GM12878 (cell line): ENCODE measurements around the gene ZNF302. TPM values are rescaled to one million over a fixed set of nuclear protein-coding genes. Genes with fewer than 3 reads are reported as not detected.

Source experiments
- ATAC-seq: fragments of 200-7000 bp; cut with Tn5 transposase; 3 replicates; pipeline ENCODE4 v1.9.1; 2020; ENCODE audit warnings: mild to moderate bottlenecking, moderate library complexity
- BruUV-seq: library from RNA; stranded (reverse); fragments of 400-500 nt; replicated peaks from 2 replicates; lab custom pipeline; 2021; lab: Mats Ljungman, UMichigan
- CTCF ChIA-PET: fragments of 300-600 bp; sonication (Branson Sonifier 250); formaldehyde crosslinking; extraction: SDS; loops from one replicate; lab custom pipeline; 2021; ENCODE audit warnings: inconsistent platforms; lab: Yijun Ruan, JAX
- POLR2A ChIA-PET: fragments of 350-600 bp; formaldehyde crosslinking; extraction: SDS; loops from one replicate; lab custom pipeline; 2021; ENCODE audit warnings: inconsistent platforms; lab: Charles Lee
- RAD21 ChIA-PET: fragments of 300-600 bp; sonication (Branson Sonifier 250); formaldehyde crosslinking; loops from one replicate; lab custom pipeline; 2023; ENCODE audit warnings: antibody characterized with exemption; ENCODE audit not compliant: unreplicated experiment; lab: Charles Lee
- SMC1A ChIA-PET: fragments of 300-600 bp; sonication (Branson Sonifier 250); formaldehyde crosslinking; loops from one replicate; lab custom pipeline; 2023; ENCODE audit not compliant: unreplicated experiment, uncharacterized antibody; lab: Charles Lee
- DNase-seq: peaks from one replicate; pipeline ENCODE4 v3.0.0-alpha.2; 2011; ENCODE audit warnings: low read depth, low spot score
- FAIRE-seq: peaks from 3 replicates; lab custom pipeline; 2011; peaks lifted over from hg19 to GRCh38; lab: Jason Lieb, UNC
- H2AFZ ChIP-seq: 2 replicates; pipeline ENCODE4 v1.6.0; 2011; ENCODE audit warnings: low read depth, low read length, control low read depth; ENCODE audit not compliant: control insufficient read depth
- H3K27ac ChIP-seq: 2 replicates; pipeline ENCODE4 v1.5.1; 2011; ENCODE audit warnings: control low read depth; ENCODE audit not compliant: control insufficient read depth, insufficient read depth
- H3K27me3 ChIP-seq, 2 experiments: replicated peaks in 1 of 2; 2 replicates each; pipeline versions ENCODE4 v1.6.0 to v1.6.1; 2011; ENCODE audit warnings: low read length in 1 of 2; ENCODE audit not compliant: control insufficient read depth in 2 of 2, insufficient read depth in 2 of 2
- H3K36me3 ChIP-seq, 2 experiments: 2 replicates each; pipeline ENCODE4 v1.5.1; 2011; ENCODE audit warnings: low read length in 1 of 2; ENCODE audit not compliant: control insufficient read depth in 2 of 2, insufficient read depth in 2 of 2
- H3K4me1 ChIP-seq: 2 replicates; pipeline ENCODE4 v1.6.1; 2011; ENCODE audit warnings: mild to moderate bottlenecking, low read length, moderate library complexity, mixed read lengths; ENCODE audit not compliant: control insufficient read depth, insufficient read depth
- H3K4me2 ChIP-seq: 2 replicates; pipeline ENCODE4 v1.6.0; 2011; ENCODE audit warnings: control low read depth; ENCODE audit not compliant: control insufficient read depth, insufficient read depth
- H3K4me3 ChIP-seq: fragments of 200-600 bp; sonication (generic); 2 replicates; pipeline ENCODE4 v1.5.1; 2016
- H3K79me2 ChIP-seq: 2 replicates; pipeline ENCODE4 v1.6.0; 2011; ENCODE audit warnings: low read length; ENCODE audit not compliant: control insufficient read depth, insufficient read depth
- H3K9ac ChIP-seq: 2 replicates; pipeline ENCODE4 v1.8.0; 2011; ENCODE audit warnings: low read length, control low read depth, mixed read lengths; ENCODE audit not compliant: control insufficient read depth, insufficient read depth
- H3K9me3 ChIP-seq: replicated peaks from 3 replicates; pipeline ENCODE4 v1.5.1; 2011; ENCODE audit warnings: mild to moderate bottlenecking, low read length; ENCODE audit not compliant: control insufficient read depth, insufficient read depth
- H4K20me1 ChIP-seq: 2 replicates; pipeline ENCODE4 v1.6.0; 2011; ENCODE audit not compliant: control insufficient read depth, insufficient read depth
- CREB1 ChIP-seq: IDR thresholded peaks from 2 replicates; pipeline ENCODE4 v1.6.1; 2012; ENCODE audit warnings: low read depth, mild to moderate bottlenecking, inconsistent platforms
- FOS ChIP-seq: IDR thresholded peaks from 3 replicates; pipeline ENCODE4 v1.6.1; 2011; ENCODE audit warnings: borderline replicate concordance; ENCODE audit not compliant: insufficient read length; ENCODE audit errors: extremely low read depth
- FOXK2 ChIP-seq: fragments of 450-650 bp; IDR thresholded peaks from 2 replicates; pipeline ENCODE4 v1.6.1; 2017; ENCODE audit warnings: mild to moderate bottlenecking, moderate library complexity
- IKZF1 ChIP-seq: fragments of 450-650 bp; conservative IDR thresholded peaks from 2 replicates; pipeline ENCODE4 v1.6.1; 2017; ENCODE audit warnings: antibody characterized with exemption, mild to moderate bottlenecking
- IKZF2 ChIP-seq, 2 experiments: fragments of 450-650 bp; IDR thresholded peaks; 2 replicates each; pipeline ENCODE4 v1.6.1; 2017; ENCODE audit warnings: mild to moderate bottlenecking in 2 of 2, moderate library complexity in 2 of 2
- NFIC ChIP-seq: IDR thresholded peaks from 2 replicates; pipeline ENCODE4 v1.6.1; 2012; ENCODE audit warnings: low read depth, mild to moderate bottlenecking, inconsistent platforms, low read length, moderate library complexity
- PKNOX1 ChIP-seq: fragments of 450-650 bp; IDR thresholded peaks from 2 replicates; pipeline ENCODE4 v1.6.1; 2016; ENCODE audit warnings: mild to moderate bottlenecking
- RAD21 ChIP-seq: IDR thresholded peaks from 2 replicates; pipeline ENCODE4 v1.6.1; 2011; ENCODE audit warnings: mild to moderate bottlenecking, low read depth, low read length, moderate library complexity; ENCODE audit not compliant: insufficient read depth
- RFX5 ChIP-seq: IDR thresholded peaks from 2 replicates; pipeline ENCODE4 v1.6.1; 2011; ENCODE audit warnings: low read depth, low read length, improper control_type of control experiment
- ZNF687 ChIP-seq: fragments of 450-650 bp; IDR thresholded peaks from 2 replicates; pipeline ENCODE4 v1.6.1; 2017; ENCODE audit warnings: mild to moderate bottlenecking, moderate library complexity
- WGBS: methylation state at CpG from one replicate; pipeline ENCODE4 v1.1.6; 2016; ENCODE audit warnings: low lambda C conversion rate; ENCODE audit not compliant: insufficient replicate concordance, insufficient coverage; ENCODE audit errors: missing lambda C conversion rate; 5-methylcytosine and 5-hydroxymethylcytosine counted together
- in situ Hi-C: fragments of 300-500 bp; cut with MboI; formaldehyde crosslinking; loops from 9 replicates; pipeline ENCODE4 v1.14.3; 2018; ENCODE audit warnings: mixed read lengths
- intact Hi-C: fragments of 100-400 bp; cut with micrococcal nuclease; formaldehyde crosslinking; loops from one replicate; pipeline ENCODE4 v1.14.2; 2022; ENCODE audit not compliant: unreplicated experiment
- polyA plus RNA-seq, 11 experiments: library from polyadenylated mRNA; depleted of rRNA in 4 of 11; unstranded in 6 of 11; stranded (reverse) in 5 of 11; fragments of >200 nt; fragmentation: Nextera tagmentation in 4 of 11; fragmentation: Illumina TruSeq in 1 of 11; extraction: Ambion mirVana in 4 of 11; extraction: Trizol in 1 of 11; gene quantifications; 1 replicate in 1 of 11; 2 replicates in 10 of 11; pipeline versions ENCODE4 v1.2.1 to v1.2.3, GENCODE V29; 2011 to 2016; ENCODE audit warnings: inconsistent platforms in 2 of 11, missing spikeins in 2 of 11, low read depth in 1 of 11
- total RNA-seq, 4 experiments: library from RNA; depleted of rRNA in 3 of 4; stranded (reverse); fragments of >200 nt in 3 of 4; fragmentation: Illumina TruSeq in 1 of 4; extraction: Trizol in 1 of 4; gene quantifications; 2 replicates each; pipeline versions ENCODE4 v1.2.1 to v1.2.3, GENCODE V29; 2013 to 2021
- TF ChIP-seq, protein P1 (sequence below): fragments of 150-350 bp; IDR thresholded peaks from 2 replicates; pipeline ENCODE4 v1.6.1; 2016; ENCODE audit warnings: low read depth, low read length

The ZNF302 gene
- total and polyA plus RNA-seq, 10 of the 15 experiments (the other 5 are each of a cell fraction or from before 2014, with no cell fraction given): 8.4 to 35.4 (median 19.7) TPM

- no peak for TF ChIP-seq IKZF2 (IDR thresholded peaks at IDR 0.05)
- TF ChIP-seq, protein P1, sequence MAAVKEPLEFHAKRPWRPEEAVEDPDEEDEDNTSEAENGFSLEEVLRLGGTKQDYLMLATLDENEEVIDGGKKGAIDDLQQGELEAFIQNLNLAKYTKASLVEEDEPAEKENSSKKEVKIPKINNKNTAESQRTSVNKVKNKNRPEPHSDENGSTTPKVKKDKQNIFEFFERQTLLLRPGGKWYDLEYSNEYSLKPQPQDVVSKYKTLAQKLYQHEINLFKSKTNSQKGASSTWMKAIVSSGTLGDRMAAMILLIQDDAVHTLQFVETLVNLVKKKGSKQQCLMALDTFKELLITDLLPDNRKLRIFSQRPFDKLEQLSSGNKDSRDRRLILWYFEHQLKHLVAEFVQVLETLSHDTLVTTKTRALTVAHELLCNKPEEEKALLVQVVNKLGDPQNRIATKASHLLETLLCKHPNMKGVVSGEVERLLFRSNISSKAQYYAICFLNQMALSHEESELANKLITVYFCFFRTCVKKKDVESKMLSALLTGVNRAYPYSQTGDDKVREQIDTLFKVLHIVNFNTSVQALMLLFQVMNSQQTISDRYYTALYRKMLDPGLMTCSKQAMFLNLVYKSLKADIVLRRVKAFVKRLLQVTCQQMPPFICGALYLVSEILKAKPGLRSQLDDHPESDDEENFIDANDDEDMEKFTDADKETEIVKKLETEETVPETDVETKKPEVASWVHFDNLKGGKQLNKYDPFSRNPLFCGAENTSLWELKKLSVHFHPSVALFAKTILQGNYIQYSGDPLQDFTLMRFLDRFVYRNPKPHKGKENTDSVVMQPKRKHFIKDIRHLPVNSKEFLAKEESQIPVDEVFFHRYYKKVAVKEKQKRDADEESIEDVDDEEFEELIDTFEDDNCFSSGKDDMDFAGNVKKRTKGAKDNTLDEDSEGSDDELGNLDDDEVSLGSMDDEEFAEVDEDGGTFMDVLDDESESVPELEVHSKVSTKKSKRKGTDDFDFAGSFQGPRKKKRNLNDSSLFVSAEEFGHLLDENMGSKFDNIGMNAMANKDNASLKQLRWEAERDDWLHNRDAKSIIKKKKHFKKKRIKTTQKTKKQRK: no peak
Measured at GRCh38 chr19:34651747-34652146, 25.7 kb upstream of the ZNF302 start (continued).

GRCh38 chr19:34654796-34655195, 22.7 kb upstream of the ZNF302 start:
- ATAC-seq (no peak), DNase-seq (no peak), FAIRE-seq (no peak)
- ChIA-PET CTCF (interaction anchor here (1.9 to 2.0 kb wide), 2 partner anchors 7 to 14 kb away, joined by 6 to 17 read pairs; no protein-coding TSS in a partner anchor), SMC1A (interaction anchor here (1.0 to 1.2 kb wide), 2 partner anchors 9 to 15 kb away, joined by 3 to 8 read pairs; no protein-coding TSS in a partner anchor), RAD21 (no interaction called here), POLR2A (no interaction called here)
- H3K36me3 ChIP-seq: no peaks in the 10 kb centered on the region
- no peak overlapping the region for H3K9ac ChIP-seq
- BruUV-seq: no TSS peak
- H3K4me2 ChIP-seq: no peak overlapping the region
- no peak overlapping the region for H2AFZ ChIP-seq
- H3K27ac ChIP-seq: no peak overlapping the region
- no peak overlapping the region for H3K4me3 ChIP-seq
- no peaks in the 10 kb centered on the region for H3K79me2 ChIP-seq
- no peaks in the 10 kb centered on the region; the same call in 2 of the 3 replicates for H3K9me3 ChIP-seq
- no peaks in the 10 kb centered on the region for H4K20me1 ChIP-seq
- in situ Hi-C loops: no loop called here
- no peaks in the 10 kb centered on the region for H3K4me1 ChIP-seq
- no peaks in the 10 kb centered on the region for H3K27me3 ChIP-seq
- 8% methylated on average over 2 of the region's 2 CpGs for WGBS
- intact Hi-C loops: no loop called here
- TF ChIP-seq IKZF1: no peak
- TF ChIP-seq NFIC: no peak
- TF ChIP-seq FOXK2: no peak
- no peak for TF ChIP-seq RAD21
- no peak for TF ChIP-seq FOS
- TF ChIP-seq ZNF687: no peak
- TF ChIP-seq RFX5: no peak
- no peak for TF ChIP-seq PKNOX1
- TF ChIP-seq CREB1: no peak
